ENCODE measurements around the gene TCOF1.

Gene TCOF1

GRCh38 chr5:150315245-150315644, 42.3 kb upstream of the TCOF1 start:
- no peak overlapping the region for H3K4me3 ChIP-seq (ENCODE audit: insufficient read depth, low read depth, low read length)
- 92 to 95% methylated on average over 4 of the region's 4 CpGs for WGBS, 2 experiments
- no peaks in the 10 kb centered on the region for H3K36me3 ChIP-seq (ENCODE audit: control insufficient read depth, insufficient read depth, low read length)
- H3K9me3 ChIP-seq (ENCODE audit: control insufficient read depth, low read length), result no peaks in the 10 kb centered on the region
- no peaks in the 10 kb centered on the region for H3K27me3 ChIP-seq (ENCODE audit: control insufficient read depth, insufficient read depth, low read length, poor library complexity, severe bottlenecking)
- H3K4me1 ChIP-seq (ENCODE audit: control insufficient read depth, insufficient read depth, low read length), result peaks cover 15% of the 10 kb centered on the region
- H3K27ac ChIP-seq (ENCODE audit: insufficient read depth, low read depth, low read length, poor library complexity, severe bottlenecking), result no peak overlapping the region

GRCh38 chr5:150316320-150316719, 41.2 kb upstream of the TCOF1 start:
- Histone ChIP-seq H3K9me3 (ENCODE audit: control insufficient read depth, low read length) (no peaks in the 10 kb centered on the region), H3K4me3 (ENCODE audit: insufficient read depth, low read depth, low read length) (no peak overlapping the region), H3K27ac (ENCODE audit: insufficient read depth, low read depth, low read length, poor library complexity, severe bottlenecking) (no peak overlapping the region), H3K27me3 (ENCODE audit: control insufficient read depth, insufficient read depth, low read length, poor library complexity, severe bottlenecking) (no peaks in the 10 kb centered on the region), H3K4me1 (ENCODE audit: control insufficient read depth, insufficient read depth, low read length) (peaks cover 15% of the 10 kb centered on the region), H3K36me3 (ENCODE audit: control insufficient read depth, insufficient read depth, low read length) (no peaks in the 10 kb centered on the region)
- 100% methylated on average over 1 of the region's 3 CpGs; no CpG with 5 or more reads in 1 of the 2 experiments for WGBS, 2 experiments

GRCh38 chr5:150317048-150318003, 40.2 kb upstream of the TCOF1 start:
- no peaks in the 10 kb centered on the region for H3K27me3 ChIP-seq (ENCODE audit: control insufficient read depth, insufficient read depth, low read length, poor library complexity, severe bottlenecking)
- no peaks in the 10 kb centered on the region for H3K36me3 ChIP-seq (ENCODE audit: control insufficient read depth, insufficient read depth, low read length)
- peaks cover 15% of the 10 kb centered on the region for H3K4me1 ChIP-seq (ENCODE audit: control insufficient read depth, insufficient read depth, low read length)
- H3K9me3 ChIP-seq (ENCODE audit: control insufficient read depth, low read length), result no peaks in the 10 kb centered on the region
- no peak overlapping the region for H3K4me3 ChIP-seq (ENCODE audit: insufficient read depth, low read depth, low read length)
- no peak overlapping the region for H3K27ac ChIP-seq (ENCODE audit: insufficient read depth, low read depth, low read length, poor library complexity, severe bottlenecking)
- 80 to 81% methylated on average over 11 of the region's 11 CpGs for WGBS, 2 experiments

- WGBS, 2 experiments, result 71 to 75% methylated on average over 9 of the region's 9 CpGs
- H3K4me1 ChIP-seq (ENCODE audit: control insufficient read depth, insufficient read depth, low read length), result peaks cover 15% of the 10 kb centered on the region
- H3K27me3 ChIP-seq (ENCODE audit: control insufficient read depth, insufficient read depth, low read length, poor library complexity, severe bottlenecking), result no peaks in the 10 kb centered on the region
- no peaks in the 10 kb centered on the region for H3K9me3 ChIP-seq (ENCODE audit: control insufficient read depth, low read length)
- no peak overlapping the region for H3K4me3 ChIP-seq (ENCODE audit: insufficient read depth, low read depth, low read length)
- H3K36me3 ChIP-seq (ENCODE audit: control insufficient read depth, insufficient read depth, low read length), result no peaks in the 10 kb centered on the region
- H3K27ac ChIP-seq (ENCODE audit: insufficient read depth, low read depth, low read length, poor library complexity, severe bottlenecking), result no peak overlapping the region
These were observed 38.6 kb upstream of the TCOF1 start for GRCh38 chr5:150318613-150319483.

GRCh38 chr5:150319484-150319790, 38.1 kb upstream of the TCOF1 start:
- H3K27ac ChIP-seq (ENCODE audit: insufficient read depth, low read depth, low read length, poor library complexity, severe bottlenecking), result no peak overlapping the region
- 94 to 95% methylated on average over 5 to 6 of the region's 6 CpGs for WGBS, 2 experiments
- no peak overlapping the region for H3K4me3 ChIP-seq (ENCODE audit: insufficient read depth, low read depth, low read length)
- no peaks in the 10 kb centered on the region for H3K9me3 ChIP-seq (ENCODE audit: control insufficient read depth, low read length)
- peaks cover 15% of the 10 kb centered on the region for H3K4me1 ChIP-seq (ENCODE audit: control insufficient read depth, insufficient read depth, low read length)
- no peaks in the 10 kb centered on the region for H3K36me3 ChIP-seq (ENCODE audit: control insufficient read depth, insufficient read depth, low read length)
- no peaks in the 10 kb centered on the region for H3K27me3 ChIP-seq (ENCODE audit: control insufficient read depth, insufficient read depth, low read length, poor library complexity, severe bottlenecking)

GRCh38 chr5:150320044-150320613, 37.4 kb upstream of the TCOF1 start:
- 88 to 90% methylated on average over 2 of the region's 2 CpGs for WGBS, 2 experiments
- Histone ChIP-seq H3K27me3 (ENCODE audit: control insufficient read depth, insufficient read depth, low read length, poor library complexity, severe bottlenecking) (no peaks in the 10 kb centered on the region), H3K4me3 (ENCODE audit: insufficient read depth, low read depth, low read length) (no peak overlapping the region), H3K9me3 (ENCODE audit: control insufficient read depth, low read length) (no peaks in the 10 kb centered on the region), H3K4me1 (ENCODE audit: control insufficient read depth, insufficient read depth, low read length) (peaks cover 15% of the 10 kb centered on the region), H3K27ac (ENCODE audit: insufficient read depth, low read depth, low read length, poor library complexity, severe bottlenecking) (no peak overlapping the region), H3K36me3 (ENCODE audit: control insufficient read depth, insufficient read depth, low read length) (no peaks in the 10 kb centered on the region)

GRCh38 chr5:150321211-150321610, 36.3 kb upstream of the TCOF1 start:
- 91 to 93% methylated on average over 1 of the region's 1 CpG for WGBS, 2 experiments
- Histone ChIP-seq H3K27ac (ENCODE audit: insufficient read depth, low read depth, low read length, poor library complexity, severe bottlenecking) (no peak overlapping the region), H3K4me1 (ENCODE audit: control insufficient read depth, insufficient read depth, low read length) (peaks cover 15% of the 10 kb centered on the region), H3K27me3 (ENCODE audit: control insufficient read depth, insufficient read depth, low read length, poor library complexity, severe bottlenecking) (no peaks in the 10 kb centered on the region), H3K4me3 (ENCODE audit: insufficient read depth, low read depth, low read length) (no peak overlapping the region), H3K9me3 (ENCODE audit: control insufficient read depth, low read length) (no peaks in the 10 kb centered on the region), H3K36me3 (ENCODE audit: control insufficient read depth, insufficient read depth, low read length) (no peaks in the 10 kb centered on the region)

GRCh38 chr5:150321784-150322183, 35.7 kb upstream of the TCOF1 start:
- no peaks in the 10 kb centered on the region for H3K36me3 ChIP-seq (ENCODE audit: control insufficient read depth, insufficient read depth, low read length)
- no peak overlapping the region for H3K4me3 ChIP-seq (ENCODE audit: insufficient read depth, low read depth, low read length)
- H3K27ac ChIP-seq (ENCODE audit: insufficient read depth, low read depth, low read length, poor library complexity, severe bottlenecking), result no peak overlapping the region
- H3K4me1 ChIP-seq (ENCODE audit: control insufficient read depth, insufficient read depth, low read length), result peaks cover 18% of the 10 kb centered on the region
- 100% methylated on average over 1 of the region's 1 CpG; no CpG with 5 or more reads in 1 of the 2 experiments for WGBS, 2 experiments
- no peaks in the 10 kb centered on the region for H3K27me3 ChIP-seq (ENCODE audit: control insufficient read depth, insufficient read depth, low read length, poor library complexity, severe bottlenecking)
- no peaks in the 10 kb centered on the region for H3K9me3 ChIP-seq (ENCODE audit: control insufficient read depth, low read length)

- H3K27me3 ChIP-seq (ENCODE audit: control insufficient read depth, insufficient read depth, low read length, poor library complexity, severe bottlenecking), result no peaks in the 10 kb centered on the region
- no peaks in the 10 kb centered on the region for H3K36me3 ChIP-seq (ENCODE audit: control insufficient read depth, insufficient read depth, low read length)
- peaks cover 22% of the 10 kb centered on the region for H3K4me1 ChIP-seq (ENCODE audit: control insufficient read depth, insufficient read depth, low read length)
- H3K9me3 ChIP-seq (ENCODE audit: control insufficient read depth, low read length), result no peaks in the 10 kb centered on the region
- no peak overlapping the region for H3K4me3 ChIP-seq (ENCODE audit: insufficient read depth, low read depth, low read length)
- H3K27ac ChIP-seq (ENCODE audit: insufficient read depth, low read depth, low read length, poor library complexity, severe bottlenecking), result no peak overlapping the region
These were observed 35.3 kb upstream of the TCOF1 start for GRCh38 chr5:150322202-150322601.

GRCh38 chr5:150323092-150323491, 34.4 kb upstream of the TCOF1 start:
- H3K36me3 ChIP-seq (ENCODE audit: control insufficient read depth, insufficient read depth, low read length), result no peaks in the 10 kb centered on the region
- no peaks in the 10 kb centered on the region for H3K9me3 ChIP-seq (ENCODE audit: control insufficient read depth, low read length)
- no peak overlapping the region for H3K27ac ChIP-seq (ENCODE audit: insufficient read depth, low read depth, low read length, poor library complexity, severe bottlenecking)
- H3K4me3 ChIP-seq (ENCODE audit: insufficient read depth, low read depth, low read length), result no peak overlapping the region
- WGBS, 2 experiments, result 96 to 97% methylated on average over 6 of the region's 6 CpGs
- H3K4me1 ChIP-seq (ENCODE audit: control insufficient read depth, insufficient read depth, low read length), result peaks cover 25% of the 10 kb centered on the region
- H3K27me3 ChIP-seq (ENCODE audit: control insufficient read depth, insufficient read depth, low read length, poor library complexity, severe bottlenecking), result no peaks in the 10 kb centered on the region
